HCEC 1CT (cell line): ENCODE results near the gene LRRC58.
A peak's percentile ranks its signal among the peaks of the same experiment; 100 is the strongest.
"Not testable (repeated sequence)": the region's sequence is repeated elsewhere in the genome, so short reads cannot be mapped to it uniquely, and the experiment has no call there.

Experiments used
- DNase-seq: peaks from one replicate; pipeline ENCODE4 v3.0.0-alpha.2; 2017

Gene LRRC58

GRCh38 chr3:120348991-120349854, at the start of gene LRRC58:
Gene LRRC58, minus strand, starts transcription at chr3:120349354. Its CDS starts 111 bp downstream, at chr3:120349243.
- peak; percentile 93 for DNase-seq

GRCh38 chr3:120396469-120396868, 47.3 kb upstream of the LRRC58 start:
- no peak for DNase-seq

- DNase-seq, result no peak
Measured at GRCh38 chr3:120394347-120394746, 45.2 kb upstream of the LRRC58 start.

- DNase-seq, result no peak
Measured at GRCh38 chr3:120393761-120394160, 44.6 kb upstream of the LRRC58 start.

GRCh38 chr3:120393243-120393642, 44.1 kb upstream of the LRRC58 start:
- DNase-seq, result no peak

- DNase-seq, result no peak
Measured at GRCh38 chr3:120382941-120383447, 33.8 kb upstream of the LRRC58 start.

- no peak for DNase-seq
Measured at GRCh38 chr3:120381503-120381902, 32.3 kb upstream of the LRRC58 start.

GRCh38 chr3:120377948-120378347, 28.8 kb upstream of the LRRC58 start:
- not testable (repeated sequence) for DNase-seq

- DNase-seq, result no peak
Measured at GRCh38 chr3:120370463-120370862, 21.3 kb upstream of the LRRC58 start.

- no peak for DNase-seq
Measured at GRCh38 chr3:120369037-120369467, 19.9 kb upstream of the LRRC58 start.

- DNase-seq, result no peak
Measured at GRCh38 chr3:120368172-120368571, 19.0 kb upstream of the LRRC58 start.

GRCh38 chr3:120364821-120365220, 15.7 kb upstream of the LRRC58 start:
- DNase-seq, result peak; percentile 69

- no peak for DNase-seq
Measured at GRCh38 chr3:120364101-120364500, 14.9 kb upstream of the LRRC58 start.

- DNase-seq, result no peak
Measured at GRCh38 chr3:120357807-120358206, 8.7 kb upstream of the LRRC58 start.

GRCh38 chr3:120355486-120355885, 6.3 kb upstream of the LRRC58 start:
- no peak for DNase-seq

- DNase-seq, result no peak
Measured at GRCh38 chr3:120353463-120353862, 4.3 kb upstream of the LRRC58 start.

GRCh38 chr3:120352017-120352416, 2.9 kb upstream of the LRRC58 start:
- DNase-seq, result no peak

- peak; percentile 82 for DNase-seq
Measured at GRCh38 chr3:120350401-120350941, 1.3 kb upstream of the LRRC58 start.

GRCh38 chr3:120349855-120350125, 636 bp upstream of the LRRC58 start:
- no peak for DNase-seq

GRCh38 chr3:120348065-120348990, 826 bp downstream of the LRRC58 start:
- DNase-seq, result peak; percentile 5

- DNase-seq, result peak; percentile 9
Measured at GRCh38 chr3:120344349-120344748, 4.8 kb downstream of the LRRC58 start.

GRCh38 chr3:120341658-120342346, 7.4 kb downstream of the LRRC58 start:
- no peak for DNase-seq

- DNase-seq, result no peak
Measured at GRCh38 chr3:120339362-120339761, 9.8 kb downstream of the LRRC58 start.
